Measurements from ENCODE around the gene TLCD3B. TPM values are rescaled to one million over a fixed set of nuclear protein-coding genes. Genes with fewer than 3 reads are reported as not detected.

Gene TLCD3B
- total and polyA plus RNA-seq, 9 donors = 0.15 TPM; not detected in 8

GRCh38 chr16:30009085-30009862, 21.8 kb downstream of the TLCD3B start:
- Histone ChIP-seq H3K4me3 (no peak overlapping the region), H3K27ac (no peak overlapping the region), H3K27me3 (no peaks in the 10 kb centered on the region), H3K36me3 (no peaks in the 10 kb centered on the region), H3K4me1 (ENCODE audit: insufficient read depth) (peaks cover 2% of the 10 kb centered on the region), H3K9me3 (no peaks in the 10 kb centered on the region)
- TF ChIP-seq EP300 (IDR thresholded peaks at IDR 0.05) = no peak
- no peak for TF ChIP-seq POLR2A (IDR thresholded peaks at IDR 0.05)
- TF ChIP-seq CTCF (IDR thresholded peaks at IDR 0.05) = no peak
- 62 to 63% (median 63%) methylated on average over 26 of the region's 26 CpGs for WGBS, 3 donors
- DNase-seq = no peak
- intact Hi-C loops (cut with DNase I) = loop anchor here in 3 of 4 donors (5.0 to 10.0 kb wide), 5 partner anchors 84 to 204 kb away; partner anchors contain the start of genes MAZ (in 2 of the 3), CDIPT (in 1 of the 3), KCTD13 (in 1 of the 3) and PRRT2 (in 1 of the 3)

- no peak overlapping the region for H3K4me3 ChIP-seq
- no peaks in the 10 kb centered on the region for H3K36me3 ChIP-seq
- TF ChIP-seq EP300 (IDR thresholded peaks at IDR 0.05) (no peak), CTCF (IDR thresholded peaks at IDR 0.05) (no peak), POLR2A (IDR thresholded peaks at IDR 0.05) (no peak)
- H3K27ac ChIP-seq = no peak overlapping the region
- peaks cover 2% of the 10 kb centered on the region for H3K4me1 ChIP-seq (ENCODE audit: insufficient read depth)
- 68 to 80% (median 75%) methylated on average over 11 of the region's 11 CpGs for WGBS, 3 donors
- intact Hi-C loops (cut with DNase I) = loop anchor here in 3 of 4 donors (5.0 to 10.0 kb wide), 5 partner anchors 83 to 203 kb away; partner anchors contain the start of genes MAZ (in 2 of the 3), CDIPT (in 1 of the 3), KCTD13 (in 1 of the 3) and PRRT2 (in 1 of the 3)
- no peaks in the 10 kb centered on the region for H3K27me3 ChIP-seq
- H3K9me3 ChIP-seq = no peaks in the 10 kb centered on the region
- no peak for DNase-seq
Observed at GRCh38 chr16:30007378-30007895, 23.6 kb downstream of the TLCD3B start.

GRCh38 chr16:30006659-30007377, 24.3 kb downstream of the TLCD3B start:
- TF ChIP-seq POLR2A (IDR thresholded peaks at IDR 0.05) (no peak), CTCF (IDR thresholded peaks at IDR 0.05) (no peak), EP300 (IDR thresholded peaks at IDR 0.05) (no peak)
- Histone ChIP-seq H3K27me3 (no peaks in the 10 kb centered on the region), H3K9me3 (no peaks in the 10 kb centered on the region), H3K27ac (no peak overlapping the region), H3K4me3 (no peak overlapping the region), H3K36me3 (no peaks in the 10 kb centered on the region), H3K4me1 (ENCODE audit: insufficient read depth) (peaks cover 2% of the 10 kb centered on the region)
- 76 to 85% (median 79%) methylated on average over 29 to 34 of the region's 34 CpGs for WGBS, 3 donors
- DNase-seq = no peak
- intact Hi-C loops (cut with DNase I) = loop anchor here in 3 of 4 donors (5.0 to 10.0 kb wide), 5 partner anchors 82 to 202 kb away; partner anchors contain the start of genes MAZ (in 2 of the 3), CDIPT (in 1 of the 3), KCTD13 (in 1 of the 3) and PRRT2 (in 1 of the 3)

- H3K27ac ChIP-seq = no peak overlapping the region
- H3K4me3 ChIP-seq = no peak overlapping the region
- 81 to 89% (median 85%) methylated on average over 18 of the region's 18 CpGs for WGBS, 3 donors
- H3K4me1 ChIP-seq (ENCODE audit: insufficient read depth) = peaks cover 2% of the 10 kb centered on the region
- DNase-seq = no peak
- H3K9me3 ChIP-seq = no peaks in the 10 kb centered on the region
- no peaks in the 10 kb centered on the region for H3K27me3 ChIP-seq
- intact Hi-C loops (cut with DNase I) = loop anchor here in 3 of 4 donors (5.0 to 10.0 kb wide), 5 partner anchors 81 to 201 kb away; partner anchors contain the start of genes MAZ (in 2 of the 3), CDIPT (in 1 of the 3), KCTD13 (in 1 of the 3) and PRRT2 (in 1 of the 3)
- H3K36me3 ChIP-seq = no peaks in the 10 kb centered on the region
- TF ChIP-seq CTCF (IDR thresholded peaks at IDR 0.05) = no peak
- no peak for TF ChIP-seq EP300 (IDR thresholded peaks at IDR 0.05)
- TF ChIP-seq POLR2A (IDR thresholded peaks at IDR 0.05) = no peak
Observed at GRCh38 chr16:30006095-30006473, 25.0 kb downstream of the TLCD3B start.
